ENCODE data around the gene ZNF862. TPM values are rescaled to one million over a fixed set of nuclear protein-coding genes. Genes with fewer than 3 reads are reported as not detected.

Gene ZNF862
- total RNA-seq, 2 experiments from 2014 or later = 18.1 to 21.4 TPM

- intact Hi-C loops (cut with micrococcal nuclease) = loop anchor here (1.0 kb wide), 1 partner anchor 137 kb away; no protein-coding TSS in a partner anchor
- Mint-ChIP-seq H3K4me1 (ENCODE audit: low read depth) (no peaks in the 10 kb centered on the region), H3K9me3 (no peaks in the 10 kb centered on the region), H3K27ac (no peak overlapping the region), H3K4me3 (no peak overlapping the region), H3K36me3 (no peaks in the 10 kb centered on the region), H3K27me3 (no peaks in the 10 kb centered on the region)
- ChIA-PET CTCF (interaction anchor here (0.6 to 3.8 kb wide), 8 partner anchors 9 to 648 kb away, joined by 3 to 37 read pairs (median 4); no protein-coding TSS in a partner anchor), POLR2A (no interaction called here)
- DNase-seq = peak; percentile 67
Measured at GRCh38 chr7:149799397-149800168, 38.6 kb upstream of the ZNF862 start.

DNA sequence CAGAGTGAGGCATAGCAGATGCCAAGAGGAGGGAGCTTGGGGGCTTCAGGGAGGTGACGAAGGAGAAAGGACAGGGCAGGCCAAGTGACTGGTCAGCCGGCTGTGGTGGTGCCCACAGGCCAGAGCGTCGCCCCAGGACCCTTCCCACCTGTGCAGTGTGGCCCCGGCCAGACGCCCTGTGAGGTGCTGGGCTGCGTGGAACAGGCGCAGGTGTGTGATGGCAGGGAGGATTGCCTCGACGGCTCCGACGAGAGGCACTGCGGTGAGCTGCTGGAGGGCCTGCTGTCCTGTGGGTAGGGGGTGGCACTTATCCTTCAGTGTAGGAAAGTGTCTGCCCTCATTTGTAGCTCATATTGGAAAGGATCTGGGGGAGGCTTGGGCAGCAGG lies 38.0 kb upstream of the ZNF862 start:
- CTCF ChIA-PET = interaction anchor here (0.6 to 3.8 kb wide), 7 partner anchors 9 to 647 kb away, joined by 3 to 37 read pairs (median 4); no protein-coding TSS in a partner anchor
- POLR2A ChIA-PET = no interaction called here
- no peak for DNase-seq
- Mint-ChIP-seq H3K27me3 (no peaks in the 10 kb centered on the region), H3K4me1 (ENCODE audit: low read depth) (no peaks in the 10 kb centered on the region), H3K36me3 (no peaks in the 10 kb centered on the region), H3K9me3 (no peaks in the 10 kb centered on the region), H3K4me3 (no peak overlapping the region), H3K27ac (no peak overlapping the region)
- intact Hi-C loops (cut with micrococcal nuclease) = no loop called here

DNA sequence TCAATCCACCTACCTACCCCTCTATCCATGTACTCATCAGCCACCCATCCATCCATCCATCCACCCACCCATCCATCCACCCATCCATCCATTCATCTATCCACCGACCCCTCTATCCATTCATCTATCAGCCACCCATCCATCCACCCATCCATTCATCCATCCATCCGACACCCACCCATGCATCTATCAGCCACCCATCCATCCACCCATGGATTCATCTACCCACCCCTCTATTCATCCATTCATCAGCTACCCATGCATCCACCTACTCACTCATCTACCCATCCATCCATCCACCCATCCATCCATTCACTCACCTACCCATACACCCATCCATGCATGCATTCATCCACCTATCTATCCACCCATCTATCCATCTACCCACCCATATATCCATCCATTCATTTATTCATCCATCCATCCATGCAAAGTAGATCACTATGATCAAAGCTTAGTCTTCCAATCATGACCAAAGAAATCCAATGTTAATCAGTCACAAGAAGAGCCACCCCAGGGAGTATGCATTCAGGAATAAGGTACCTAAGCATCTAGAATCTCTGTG lies 37.1 kb upstream of the ZNF862 start:
- H3K4me1 Mint-ChIP-seq (ENCODE audit: low read depth) = no peaks in the 10 kb centered on the region
- ChIA-PET POLR2A (no interaction called here), CTCF (interaction anchor here (0.7 to 3.8 kb wide), 3 partner anchors 10 to 139 kb away, joined by 3 to 37 read pairs (median 5); no protein-coding TSS in a partner anchor)
- intact Hi-C loops (cut with micrococcal nuclease) = no loop called here
- H3K27ac Mint-ChIP-seq = no peak overlapping the region
- no peaks in the 10 kb centered on the region for H3K9me3 Mint-ChIP-seq
- no peaks in the 10 kb centered on the region for H3K36me3 Mint-ChIP-seq
- H3K4me3 Mint-ChIP-seq = no peak overlapping the region
- H3K27me3 Mint-ChIP-seq = no peaks in the 10 kb centered on the region
- DNase-seq = no peak

DNA sequence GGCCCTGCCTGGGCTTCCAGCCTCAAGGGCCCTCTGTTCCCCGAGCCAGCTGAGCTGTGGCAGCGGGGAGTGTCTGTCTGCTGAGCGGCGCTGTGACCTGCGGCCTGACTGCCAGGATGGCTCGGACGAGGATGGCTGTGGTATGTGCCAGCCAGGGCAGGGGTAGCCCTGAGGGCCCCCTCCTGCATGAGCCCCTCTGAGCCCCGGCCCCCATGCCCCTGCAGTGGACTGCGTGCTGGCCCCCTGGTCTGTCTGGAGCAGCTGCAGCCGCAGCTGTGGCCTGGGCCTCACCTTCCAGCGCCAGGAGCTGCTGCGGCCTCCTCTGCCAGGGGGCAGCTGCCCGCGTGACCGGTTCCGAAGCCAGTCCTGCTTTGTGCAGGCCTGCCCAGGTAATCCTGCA lies 36.4 kb upstream of the ZNF862 start:
- no peak for DNase-seq
- H3K27ac Mint-ChIP-seq = no peak overlapping the region
- intact Hi-C loops (cut with micrococcal nuclease) = no loop called here
- CTCF ChIA-PET = interaction anchor here (0.7 to 3.8 kb wide), 2 partner anchors 29 to 140 kb away, joined by 3 to 37 read pairs; no protein-coding TSS in a partner anchor
- no peak overlapping the region for H3K4me3 Mint-ChIP-seq
- no peaks in the 10 kb centered on the region for H3K36me3 Mint-ChIP-seq
- H3K27me3 Mint-ChIP-seq = no peaks in the 10 kb centered on the region
- no peaks in the 10 kb centered on the region for H3K9me3 Mint-ChIP-seq
- POLR2A ChIA-PET = no interaction called here
- no peaks in the 10 kb centered on the region for H3K4me1 Mint-ChIP-seq (ENCODE audit: low read depth)

DNA sequence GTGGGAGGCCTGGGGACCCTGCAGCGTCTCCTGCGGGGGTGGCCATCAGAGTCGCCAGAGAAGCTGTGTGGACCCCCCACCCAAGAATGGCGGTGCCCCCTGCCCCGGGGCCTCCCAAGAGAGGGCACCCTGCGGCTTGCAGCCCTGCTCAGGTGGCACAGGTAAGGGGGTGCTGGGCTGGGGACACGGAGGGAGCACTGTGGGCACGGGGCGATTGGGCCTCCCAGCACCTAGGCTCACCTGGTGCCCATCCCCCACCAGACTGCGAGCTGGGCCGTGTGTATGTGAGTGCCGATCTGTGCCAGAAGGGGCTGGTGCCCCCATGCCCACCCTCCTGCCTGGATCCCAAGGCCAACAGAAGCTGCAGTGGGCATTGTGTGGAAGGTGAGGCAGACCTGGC lies 35.2 kb upstream of the ZNF862 start:
- H3K4me3 Mint-ChIP-seq = no peak overlapping the region
- H3K36me3 Mint-ChIP-seq = no peaks in the 10 kb centered on the region
- no peak overlapping the region for H3K27ac Mint-ChIP-seq
- no peaks in the 10 kb centered on the region for H3K4me1 Mint-ChIP-seq (ENCODE audit: low read depth)
- intact Hi-C loops (cut with micrococcal nuclease) = no loop called here
- H3K27me3 Mint-ChIP-seq = no peaks in the 10 kb centered on the region
- ChIA-PET CTCF (interaction anchor here (1.0 kb wide), 1 partner anchor 141 kb away, joined by 3 read pairs; no protein-coding TSS in a partner anchor), POLR2A (no interaction called here)
- no peaks in the 10 kb centered on the region for H3K9me3 Mint-ChIP-seq
- no peak for DNase-seq

DNA sequence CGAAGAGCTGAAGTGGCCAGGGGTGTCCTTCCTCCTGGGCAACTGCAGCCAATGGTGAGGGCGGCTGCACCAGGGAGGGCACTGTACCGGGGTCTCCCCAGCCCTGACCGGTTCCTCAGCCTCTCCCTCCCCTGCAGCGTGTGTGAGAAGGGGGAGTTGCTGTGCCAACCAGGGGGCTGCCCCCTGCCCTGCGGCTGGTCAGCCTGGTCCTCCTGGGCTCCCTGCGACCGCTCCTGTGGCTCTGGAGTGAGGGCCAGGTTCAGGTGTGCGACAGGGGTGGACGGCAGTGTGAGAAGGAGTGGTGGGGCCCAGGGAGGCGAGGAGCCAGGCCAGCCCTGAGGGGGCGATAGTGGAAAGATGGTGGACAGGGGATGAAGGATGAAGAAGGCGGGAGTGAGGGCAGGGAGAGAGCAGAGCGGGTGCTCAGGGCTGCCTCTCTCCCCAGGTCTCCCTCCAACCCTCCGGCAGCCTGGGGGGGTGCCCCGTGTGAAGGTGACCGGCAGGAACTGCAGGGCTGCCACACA lies 34.6 kb upstream of the ZNF862 start:
- intact Hi-C loops (cut with micrococcal nuclease) = no loop called here
- DNase-seq = no peak
- Mint-ChIP-seq H3K27me3 (no peaks in the 10 kb centered on the region), H3K4me1 (ENCODE audit: low read depth) (no peaks in the 10 kb centered on the region), H3K4me3 (no peak overlapping the region), H3K27ac (no peak overlapping the region), H3K36me3 (no peaks in the 10 kb centered on the region), H3K9me3 (no peaks in the 10 kb centered on the region)
- POLR2A ChIA-PET = no interaction called here
- CTCF ChIA-PET = no interaction called here

- no peaks in the 10 kb centered on the region for H3K9me3 Mint-ChIP-seq
- ChIA-PET CTCF (no interaction called here), POLR2A (no interaction called here)
- no peak for DNase-seq
- H3K4me1 Mint-ChIP-seq (ENCODE audit: low read depth) = no peaks in the 10 kb centered on the region
- intact Hi-C loops (cut with micrococcal nuclease) = no loop called here
- H3K27me3 Mint-ChIP-seq = no peaks in the 10 kb centered on the region
- H3K27ac Mint-ChIP-seq = no peak overlapping the region
- H3K4me3 Mint-ChIP-seq = no peak overlapping the region
- no peaks in the 10 kb centered on the region for H3K36me3 Mint-ChIP-seq
Measured at GRCh38 chr7:149804106-149804505, 34.1 kb upstream of the ZNF862 start.

DNA sequence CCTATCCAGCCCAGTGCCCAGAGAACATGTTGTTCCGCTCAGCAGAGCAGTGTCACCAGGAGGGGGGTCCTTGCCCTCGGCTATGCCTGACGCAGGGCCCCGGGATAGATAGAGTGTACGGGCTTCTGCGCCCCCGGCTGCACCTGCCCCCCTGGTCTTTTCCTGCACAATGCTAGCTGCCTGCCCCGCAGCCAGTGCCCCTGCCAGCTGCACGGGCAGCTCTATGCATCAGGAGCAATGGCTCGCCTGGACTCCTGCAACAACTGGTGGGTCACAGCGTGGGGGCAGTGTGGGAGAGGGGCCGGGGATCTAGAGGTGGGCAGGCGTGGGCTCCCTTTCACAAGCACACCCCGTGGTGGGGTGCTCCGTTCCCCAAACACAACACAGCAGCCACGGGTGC lies 31.4 kb upstream of the ZNF862 start:
- Mint-ChIP-seq H3K4me3 (no peak overlapping the region), H3K36me3 (no peaks in the 10 kb centered on the region), H3K27ac (no peak overlapping the region), H3K4me1 (ENCODE audit: low read depth) (no peaks in the 10 kb centered on the region), H3K27me3 (no peaks in the 10 kb centered on the region), H3K9me3 (no peaks in the 10 kb centered on the region)
- ChIA-PET CTCF (interaction anchor here (0.7 to 1.8 kb wide), 11 partner anchors 10 to 143 kb away, joined by 3 to 5 read pairs (median 3); no protein-coding TSS in a partner anchor), POLR2A (no interaction called here)
- intact Hi-C loops (cut with micrococcal nuclease) = no loop called here
- DNase-seq = no peak

DNA sequence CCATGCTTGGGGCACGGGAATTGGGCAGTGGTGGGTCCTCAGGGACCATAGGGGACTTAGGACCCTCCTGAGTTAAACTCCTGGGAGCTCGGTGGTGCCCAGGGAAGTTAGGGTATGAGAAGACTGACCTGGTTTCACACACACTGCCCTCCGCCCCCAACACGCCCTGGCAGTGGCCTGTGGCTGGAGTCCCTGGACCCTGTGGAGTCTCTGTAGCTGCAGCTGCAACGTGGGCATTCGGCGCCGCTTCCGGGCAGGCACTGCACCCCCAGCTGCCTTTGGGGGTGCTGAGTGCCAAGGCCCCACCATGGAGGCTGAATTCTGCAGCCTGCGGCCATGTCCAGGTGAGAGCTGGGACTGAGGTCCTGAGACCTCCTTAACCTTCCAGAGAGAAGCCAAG lies 29.9 kb upstream of the ZNF862 start:
- DNase-seq = no peak
- H3K27ac Mint-ChIP-seq = no peak overlapping the region
- H3K4me1 Mint-ChIP-seq (ENCODE audit: low read depth) = no peaks in the 10 kb centered on the region
- POLR2A ChIA-PET = no interaction called here
- intact Hi-C loops (cut with micrococcal nuclease) = no loop called here
- H3K4me3 Mint-ChIP-seq = no peak overlapping the region
- no peaks in the 10 kb centered on the region for H3K9me3 Mint-ChIP-seq
- CTCF ChIA-PET = interaction anchor here (0.5 to 1.8 kb wide), 4 partner anchors 20 to 146 kb away, joined by 3 to 5 read pairs (median 4); no protein-coding TSS in a partner anchor
- H3K36me3 Mint-ChIP-seq = no peaks in the 10 kb centered on the region
- H3K27me3 Mint-ChIP-seq = no peaks in the 10 kb centered on the region

GRCh38 chr7:149809215-149809614 lies 29.0 kb upstream of the ZNF862 start:
- Mint-ChIP-seq H3K9me3 (no peaks in the 10 kb centered on the region), H3K27me3 (no peaks in the 10 kb centered on the region), H3K4me3 (no peak overlapping the region), H3K4me1 (ENCODE audit: low read depth) (no peaks in the 10 kb centered on the region), H3K27ac (no peak overlapping the region), H3K36me3 (no peaks in the 10 kb centered on the region)
- intact Hi-C loops (cut with micrococcal nuclease) = no loop called here
- no peak for DNase-seq
- ChIA-PET CTCF (no interaction called here), POLR2A (no interaction called here)

- no peaks in the 10 kb centered on the region for H3K27me3 Mint-ChIP-seq
- H3K27ac Mint-ChIP-seq = no peak overlapping the region
- H3K4me3 Mint-ChIP-seq = no peak overlapping the region
- ChIA-PET POLR2A (no interaction called here), CTCF (no interaction called here)
- no peaks in the 10 kb centered on the region for H3K9me3 Mint-ChIP-seq
- DNase-seq = no peak
- no peaks in the 10 kb centered on the region for H3K4me1 Mint-ChIP-seq (ENCODE audit: low read depth)
- intact Hi-C loops (cut with micrococcal nuclease) = no loop called here
- no peaks in the 10 kb centered on the region for H3K36me3 Mint-ChIP-seq
Measured at GRCh38 chr7:149811221-149811620, 27.0 kb upstream of the ZNF862 start.

DNA sequence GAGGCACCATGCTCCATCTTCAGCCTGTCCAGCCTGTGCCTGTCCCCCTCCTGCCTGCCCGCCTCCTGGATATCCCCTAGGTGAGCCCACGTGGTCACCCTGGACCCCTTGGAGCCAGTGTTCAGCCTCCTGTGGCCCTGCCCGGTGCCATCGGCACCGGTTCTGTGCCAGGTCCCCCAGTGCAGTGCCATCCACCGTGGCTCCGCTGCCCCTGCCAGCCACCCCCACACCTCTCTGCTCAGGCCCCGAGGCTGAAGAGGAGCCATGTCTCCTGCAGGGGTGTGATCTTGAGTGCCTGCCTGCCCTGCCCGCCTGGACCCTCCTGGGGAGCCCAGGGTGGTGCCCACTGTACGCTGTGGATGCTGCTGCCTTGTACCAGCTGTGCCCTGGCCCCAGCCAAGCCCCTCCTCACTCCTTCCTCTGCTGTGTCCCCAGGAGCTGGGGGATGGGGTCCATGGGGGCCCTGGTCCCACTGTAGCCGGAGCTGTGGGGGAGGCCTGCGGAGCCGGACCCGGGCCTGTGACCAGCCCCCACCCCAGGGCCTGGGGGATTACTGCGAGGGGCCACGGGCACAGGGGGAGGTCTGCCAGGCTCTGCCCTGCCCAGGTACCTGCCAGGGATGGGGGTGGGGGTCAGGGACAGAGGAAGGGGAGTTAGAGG lies 26.2 kb upstream of the ZNF862 start:
- intact Hi-C loops (cut with micrococcal nuclease) = no loop called here
- no peak overlapping the region for H3K4me3 Mint-ChIP-seq

More for the DNA sequence above, 26.2 kb upstream of the ZNF862 start:
- Mint-ChIP-seq H3K27ac (no peak overlapping the region), H3K9me3 (no peaks in the 10 kb centered on the region), H3K27me3 (no peaks in the 10 kb centered on the region), H3K4me1 (ENCODE audit: low read depth) (no peaks in the 10 kb centered on the region), H3K36me3 (no peaks in the 10 kb centered on the region)
- POLR2A ChIA-PET = no interaction called here
- no peak for DNase-seq
- CTCF ChIA-PET = no interaction called here

Measured in activated CD4-positive, alpha-beta memory T cell treated with anti-CD3 and anti-CD28 coated beads for 36 hours (primary cell).